Measurements from ENCODE around the gene LTB4R.

The LTB4R gene

DNA sequence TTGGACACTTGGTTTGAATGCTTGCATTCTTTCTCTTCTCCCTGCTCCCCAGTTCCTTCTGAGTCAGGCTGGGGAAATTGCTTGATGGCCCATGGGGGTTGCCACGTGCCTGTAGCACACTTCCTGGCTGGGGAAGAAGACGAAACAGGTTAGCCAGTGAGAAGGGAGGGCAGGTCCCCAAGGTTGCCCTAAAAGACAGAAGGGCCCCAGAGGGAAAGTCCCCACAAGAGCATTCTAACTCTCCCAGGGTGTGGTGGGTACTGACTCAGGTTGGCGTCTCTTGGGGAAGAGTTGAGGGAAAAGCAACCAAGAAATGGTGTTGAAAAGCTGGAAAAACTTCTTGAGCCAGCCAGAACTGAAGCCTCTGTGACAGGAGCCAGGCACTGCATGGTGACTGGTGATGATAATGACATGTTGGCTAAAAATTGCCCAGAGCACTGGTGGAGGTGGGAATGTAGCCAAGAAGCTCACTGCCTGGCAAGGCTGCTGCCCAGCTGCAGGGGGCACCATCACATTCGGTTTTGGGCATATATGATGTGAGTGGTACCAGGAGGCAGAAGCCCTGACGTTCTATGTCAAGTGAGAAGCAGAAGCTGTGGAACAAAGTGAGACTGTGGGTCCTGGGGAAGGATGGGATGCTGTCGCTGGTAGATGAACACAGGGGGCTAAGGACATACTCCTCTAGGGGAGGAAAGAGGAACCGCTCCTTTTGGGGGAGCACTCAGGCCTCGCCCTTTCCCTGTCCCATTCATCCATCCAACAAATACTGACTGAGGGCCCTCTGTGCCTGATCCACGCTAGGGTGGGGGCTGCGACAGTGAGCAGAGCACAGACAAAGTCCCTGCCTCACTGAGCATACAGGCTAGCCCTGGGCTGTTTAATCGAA, 31.8 kb upstream of the LTB4R start:
- Histone ChIP-seq H3K4me3 (ENCODE audit: low read length in 2 of 2) (no peak overlapping the region), H3K27me3 (ENCODE audit: control insufficient read depth in 1 of 2, insufficient read depth in 2 of 2, low read length in 2 of 2) (no peaks in the 10 kb centered on the region), H3K4me1 (ENCODE audit: control insufficient read depth, insufficient read depth, low read length) (no peaks in the 10 kb centered on the region), H3K9ac (ENCODE audit: low read length in 2 of 2) (no peak overlapping the region), H3K27ac (ENCODE audit: low read length) (no peak overlapping the region), H3K9me3 (ENCODE audit: control insufficient read depth in 2 of 2, low read length in 2 of 2) (no peaks in the 10 kb centered on the region), H3K36me3 (ENCODE audit: control insufficient read depth in 2 of 2, insufficient read depth in 2 of 2, low read length in 2 of 2) (no peaks in the 10 kb centered on the region)

DNA sequence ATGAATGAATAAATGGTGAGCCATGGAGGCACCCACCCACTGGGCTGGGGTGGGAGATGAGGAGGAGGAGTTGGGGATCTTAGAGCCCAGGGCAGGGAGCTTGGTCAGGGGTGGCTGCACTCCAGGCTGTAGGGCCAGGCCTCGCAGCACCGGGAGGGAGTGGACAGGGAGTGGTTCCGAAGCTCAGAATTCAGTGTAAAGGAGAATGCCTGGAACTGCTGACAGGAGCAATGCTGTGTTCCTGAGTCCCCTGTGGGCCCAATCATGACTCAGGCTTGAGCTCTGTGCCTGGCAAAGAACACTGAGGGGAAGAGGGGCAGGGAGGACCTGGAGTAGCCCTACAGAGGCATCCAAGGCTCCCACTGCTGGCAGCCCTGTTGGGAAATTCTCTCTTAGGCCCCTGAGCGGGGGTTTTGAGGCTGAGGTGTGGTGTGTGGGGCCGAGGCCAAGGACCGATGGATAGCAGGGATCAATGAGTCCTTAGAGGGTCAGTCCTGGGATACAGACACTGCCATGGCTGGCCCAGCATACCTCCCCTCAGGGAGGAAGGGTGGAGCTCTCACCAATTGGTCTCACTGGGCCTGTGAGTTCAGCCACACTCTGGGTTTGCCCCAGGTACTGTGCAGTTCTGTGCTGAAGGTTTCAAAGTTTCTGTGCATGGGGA, 30.4 kb upstream of the LTB4R start:
- Histone ChIP-seq H3K27me3 (ENCODE audit: control insufficient read depth in 1 of 2, insufficient read depth in 2 of 2, low read length in 2 of 2) (no peaks in the 10 kb centered on the region), H3K9ac (ENCODE audit: low read length in 2 of 2) (no peak overlapping the region), H3K27ac (ENCODE audit: low read length) (no peak overlapping the region), H3K36me3 (ENCODE audit: control insufficient read depth in 2 of 2, insufficient read depth in 2 of 2, low read length in 2 of 2) (no peaks in the 10 kb centered on the region), H3K9me3 (ENCODE audit: control insufficient read depth in 2 of 2, low read length in 2 of 2) (no peaks in the 10 kb centered on the region), H3K4me3 (ENCODE audit: low read length in 2 of 2) (no peak overlapping the region), H3K4me1 (ENCODE audit: control insufficient read depth, insufficient read depth, low read length) (no peaks in the 10 kb centered on the region)

DNA sequence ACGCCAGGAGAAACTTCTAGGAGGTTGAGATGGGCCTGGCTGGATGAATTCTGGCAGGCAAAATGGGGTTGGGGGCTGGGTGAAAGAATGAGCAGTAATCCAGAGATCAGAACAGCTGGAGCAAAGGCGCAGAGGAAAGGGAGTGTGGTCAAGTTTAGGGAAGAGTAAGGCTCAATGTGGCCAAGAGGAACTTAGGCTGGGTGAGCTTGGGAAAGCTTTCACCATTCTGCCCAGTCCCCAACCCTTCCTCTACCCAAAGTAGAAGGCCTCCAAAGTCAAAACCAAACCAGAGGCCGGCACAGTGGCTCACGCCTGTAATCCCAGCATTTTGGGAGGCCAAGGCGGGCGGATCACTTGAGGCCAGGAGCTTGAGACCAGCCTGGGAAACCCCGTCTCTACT, 29.7 kb upstream of the LTB4R start:
- Histone ChIP-seq H3K27ac (ENCODE audit: low read length) (no peak overlapping the region), H3K9ac (ENCODE audit: low read length in 2 of 2) (no peak overlapping the region), H3K27me3 (ENCODE audit: control insufficient read depth in 1 of 2, insufficient read depth in 2 of 2, low read length in 2 of 2) (no peaks in the 10 kb centered on the region), H3K36me3 (ENCODE audit: control insufficient read depth in 2 of 2, insufficient read depth in 2 of 2, low read length in 2 of 2) (no peaks in the 10 kb centered on the region), H3K9me3 (ENCODE audit: control insufficient read depth in 2 of 2, low read length in 2 of 2) (no peaks in the 10 kb centered on the region), H3K4me3 (ENCODE audit: low read length in 2 of 2) (no peak overlapping the region), H3K4me1 (ENCODE audit: control insufficient read depth, insufficient read depth, low read length) (no peaks in the 10 kb centered on the region)

DNA sequence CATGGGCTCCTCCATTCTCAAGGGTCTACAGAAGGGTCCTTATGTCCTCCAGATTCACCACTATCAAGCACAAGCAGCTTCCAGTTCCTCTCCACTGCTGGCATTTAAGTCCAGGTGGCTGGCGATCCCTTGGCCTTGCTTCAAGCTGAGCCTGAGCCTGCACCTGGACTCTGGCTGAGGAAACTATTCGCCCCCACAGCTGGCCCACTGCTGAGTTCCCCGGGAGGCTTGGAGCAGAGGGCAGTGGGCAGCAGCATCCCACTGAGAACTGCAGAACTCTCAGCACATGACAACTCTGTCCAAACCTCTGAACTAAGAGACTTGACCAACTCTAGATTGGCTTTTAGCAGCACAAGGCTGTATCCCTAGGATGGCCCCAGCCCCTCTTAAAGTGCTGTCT, 28.6 kb upstream of the LTB4R start:
- H3K9me3 ChIP-seq (ENCODE audit: control insufficient read depth in 2 of 2, low read length in 2 of 2): no peaks in the 10 kb centered on the region
- no peaks in the 10 kb centered on the region for H3K27me3 ChIP-seq (ENCODE audit: control insufficient read depth in 1 of 2, insufficient read depth in 2 of 2, low read length in 2 of 2)
- H3K36me3 ChIP-seq (ENCODE audit: control insufficient read depth in 2 of 2, insufficient read depth in 2 of 2, low read length in 2 of 2): no peaks in the 10 kb centered on the region
- H3K4me3 ChIP-seq (ENCODE audit: low read length in 2 of 2): no peak overlapping the region
- H3K9ac ChIP-seq (ENCODE audit: low read length in 2 of 2): no peak overlapping the region
- H3K4me1 ChIP-seq (ENCODE audit: control insufficient read depth, insufficient read depth, low read length): no peaks in the 10 kb centered on the region
- no peak overlapping the region for H3K27ac ChIP-seq (ENCODE audit: low read length)

DNA sequence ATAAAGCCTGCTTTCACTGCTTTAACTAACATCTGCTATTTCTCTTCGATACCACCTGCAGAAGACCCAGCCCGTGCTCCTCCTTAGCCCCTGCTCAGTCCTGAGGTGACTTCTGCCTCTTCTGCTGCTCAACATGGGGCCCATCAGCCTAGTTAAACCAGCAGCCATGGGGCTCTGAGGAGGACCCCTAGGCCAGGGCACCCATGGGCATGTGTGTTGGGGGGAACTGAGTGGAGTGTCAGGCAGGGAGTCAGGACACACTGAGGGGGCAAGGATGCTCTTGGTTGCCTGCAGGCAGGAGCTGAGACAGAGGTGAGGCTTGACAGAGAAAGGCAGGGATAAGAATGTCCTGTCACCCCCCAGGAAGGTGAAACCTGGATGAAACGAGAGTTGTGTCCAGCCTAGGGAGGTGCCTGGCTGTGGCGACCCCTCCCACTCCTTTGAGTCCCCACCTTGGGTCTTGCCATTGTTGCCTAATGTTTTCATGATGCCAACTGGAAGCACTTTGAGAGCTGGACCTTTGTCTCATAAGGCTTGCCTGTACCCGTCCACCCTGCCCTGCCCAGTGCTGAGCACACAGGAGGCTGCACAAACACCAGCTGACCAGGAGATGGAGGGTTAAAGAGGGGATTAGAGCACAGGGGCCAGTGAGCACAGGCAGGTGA, 27.4 kb upstream of the LTB4R start:
- no peaks in the 10 kb centered on the region for H3K4me1 ChIP-seq (ENCODE audit: control insufficient read depth, insufficient read depth, low read length)
- H3K27ac ChIP-seq (ENCODE audit: low read length): no peak overlapping the region
- H3K36me3 ChIP-seq (ENCODE audit: control insufficient read depth in 2 of 2, insufficient read depth in 2 of 2, low read length in 2 of 2): no peaks in the 10 kb centered on the region
- no peak overlapping the region for H3K9ac ChIP-seq (ENCODE audit: low read length in 2 of 2)
- H3K9me3 ChIP-seq (ENCODE audit: control insufficient read depth in 2 of 2, low read length in 2 of 2): no peaks in the 10 kb centered on the region
- H3K27me3 ChIP-seq (ENCODE audit: control insufficient read depth in 1 of 2, insufficient read depth in 2 of 2, low read length in 2 of 2): no peaks in the 10 kb centered on the region
- no peak overlapping the region for H3K4me3 ChIP-seq (ENCODE audit: low read length in 2 of 2)

DNA sequence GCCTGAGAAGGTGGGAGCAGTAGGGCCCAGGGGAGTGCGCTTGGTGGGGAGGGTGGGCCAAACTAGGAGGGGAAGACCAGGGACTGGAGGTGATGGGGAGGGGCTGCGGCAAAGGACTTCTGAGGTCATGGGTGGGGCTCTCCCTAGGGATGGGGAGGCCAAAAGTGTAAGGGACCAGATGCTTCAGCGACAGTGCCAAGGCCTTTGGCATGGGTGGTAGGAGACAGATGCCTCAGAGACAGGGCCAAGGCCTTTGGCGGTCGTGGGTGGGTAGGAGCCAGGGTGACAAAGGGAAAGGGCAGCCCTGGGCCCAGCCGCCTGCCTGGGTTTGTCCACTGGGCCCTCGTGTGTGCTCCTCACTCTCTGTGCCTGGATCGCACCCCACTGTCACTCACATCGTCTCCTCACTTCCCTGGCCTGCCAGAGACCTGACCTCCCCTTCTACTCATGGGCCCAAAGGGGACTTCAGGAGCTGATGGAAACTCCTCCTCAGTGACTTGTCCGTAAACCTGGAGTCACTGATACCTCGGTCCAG, 26.7 kb upstream of the LTB4R start:
- Histone ChIP-seq H3K9me3 (ENCODE audit: control insufficient read depth in 2 of 2, low read length in 2 of 2) (no peaks in the 10 kb centered on the region), H3K27me3 (ENCODE audit: control insufficient read depth in 1 of 2, insufficient read depth in 2 of 2, low read length in 2 of 2) (no peaks in the 10 kb centered on the region), H3K27ac (ENCODE audit: low read length) (no peak overlapping the region), H3K4me1 (ENCODE audit: control insufficient read depth, insufficient read depth, low read length) (no peaks in the 10 kb centered on the region), H3K4me3 (ENCODE audit: low read length in 2 of 2) (no peak overlapping the region), H3K9ac (ENCODE audit: low read length in 2 of 2) (no peak overlapping the region), H3K36me3 (ENCODE audit: control insufficient read depth in 2 of 2, insufficient read depth in 2 of 2, low read length in 2 of 2) (peaks cover 3% of the 10 kb centered on the region in 2 donors)

DNA sequence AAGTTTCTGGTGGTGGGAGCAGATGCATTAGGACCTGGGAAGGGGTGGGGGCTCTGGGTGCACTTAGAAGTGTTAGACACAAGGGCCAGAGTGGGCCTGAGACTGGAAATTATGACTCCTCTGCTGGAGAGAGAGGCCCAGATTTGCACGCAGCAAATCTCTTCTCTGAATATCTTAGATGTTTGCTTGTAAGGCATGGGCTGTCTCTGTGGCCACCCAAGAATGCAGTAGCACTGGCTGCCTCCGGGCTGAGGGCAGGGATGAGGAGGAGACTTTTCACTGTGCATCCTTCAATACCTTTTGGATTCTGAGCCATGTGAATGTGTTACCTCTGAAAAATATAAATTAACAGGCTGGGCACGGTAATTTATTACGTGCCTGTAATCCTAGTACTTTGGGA, 26.0 kb upstream of the LTB4R start:
- H3K4me1 ChIP-seq (ENCODE audit: control insufficient read depth, insufficient read depth, low read length): no peaks in the 10 kb centered on the region
- H3K36me3 ChIP-seq (ENCODE audit: control insufficient read depth in 2 of 2, insufficient read depth in 2 of 2, low read length in 2 of 2): peaks cover 10 to 11% of the 10 kb centered on the region in 2 donors
- H3K4me3 ChIP-seq (ENCODE audit: low read length in 2 of 2): no peak overlapping the region
- no peak overlapping the region for H3K27ac ChIP-seq (ENCODE audit: low read length)
- H3K9me3 ChIP-seq (ENCODE audit: control insufficient read depth in 2 of 2, low read length in 2 of 2): no peaks in the 10 kb centered on the region
- H3K9ac ChIP-seq (ENCODE audit: low read length in 2 of 2): no peak overlapping the region
- H3K27me3 ChIP-seq (ENCODE audit: control insufficient read depth in 1 of 2, insufficient read depth in 2 of 2, low read length in 2 of 2): no peaks in the 10 kb centered on the region

DNA sequence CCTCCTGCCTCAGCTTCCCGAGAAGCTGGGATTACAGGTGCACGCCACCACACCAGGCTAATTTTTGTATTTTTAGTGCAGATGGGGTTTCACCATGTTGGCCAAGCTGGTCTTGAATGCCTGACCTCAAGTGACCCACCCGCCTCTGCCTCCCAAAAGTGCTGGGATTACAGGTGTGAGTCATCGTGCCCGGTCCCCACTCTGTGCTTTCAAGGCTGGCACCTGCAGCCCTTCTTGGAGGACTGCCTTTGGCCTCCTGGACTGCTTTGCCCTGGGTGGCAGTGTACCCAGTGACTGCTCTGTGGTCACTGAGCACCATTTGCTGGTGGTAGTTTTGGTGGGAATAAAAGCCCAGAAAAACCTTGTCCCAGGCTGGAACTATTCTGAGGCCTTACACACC, 24.3 kb upstream of the LTB4R start:
- no peak overlapping the region for H3K4me3 ChIP-seq (ENCODE audit: low read length in 2 of 2)
- H3K27ac ChIP-seq (ENCODE audit: low read length): no peak overlapping the region
- peaks cover 20 to 24% of the 10 kb centered on the region in 2 donors for H3K36me3 ChIP-seq (ENCODE audit: control insufficient read depth in 2 of 2, insufficient read depth in 2 of 2, low read length in 2 of 2)
- no peaks in the 10 kb centered on the region for H3K4me1 ChIP-seq (ENCODE audit: control insufficient read depth, insufficient read depth, low read length)
- H3K9ac ChIP-seq (ENCODE audit: low read length in 2 of 2): no peak overlapping the region
- no peaks in the 10 kb centered on the region for H3K27me3 ChIP-seq (ENCODE audit: control insufficient read depth in 1 of 2, insufficient read depth in 2 of 2, low read length in 2 of 2)
- H3K9me3 ChIP-seq (ENCODE audit: control insufficient read depth in 2 of 2, low read length in 2 of 2): no peaks in the 10 kb centered on the region

DNA sequence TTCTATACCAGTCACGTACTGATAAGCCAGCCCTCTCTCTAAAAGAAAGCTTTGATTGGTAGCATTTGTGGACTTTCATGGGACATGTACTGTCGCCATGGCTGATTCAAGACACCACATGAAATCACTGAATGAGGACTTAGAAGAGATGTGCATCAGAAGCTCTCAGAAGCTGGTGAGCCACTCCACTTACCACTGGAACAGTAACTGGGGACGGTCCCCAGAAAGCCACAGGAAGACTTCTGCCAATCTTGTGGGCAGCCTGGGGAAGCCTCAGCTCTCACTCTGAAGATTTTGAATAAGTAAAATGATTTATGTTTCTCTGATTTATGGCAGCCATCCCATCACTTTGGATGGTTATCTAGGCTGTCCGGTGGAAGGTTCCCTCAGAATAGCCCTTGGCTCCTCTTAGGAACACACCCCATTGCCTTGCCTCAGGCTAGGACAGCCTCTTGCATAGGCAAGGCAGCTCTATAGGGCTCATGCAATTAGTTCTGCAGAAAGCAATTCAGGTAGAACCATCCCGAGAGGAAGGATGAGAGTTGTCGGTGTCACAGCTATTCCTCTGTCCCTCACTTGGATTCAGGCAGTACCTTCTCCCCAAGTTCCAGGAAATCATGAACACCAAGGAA, 21.5 kb upstream of the LTB4R start:
- H3K9ac ChIP-seq (ENCODE audit: low read length in 2 of 2): no peak overlapping the region
- H3K27me3 ChIP-seq (ENCODE audit: control insufficient read depth in 1 of 2, insufficient read depth in 2 of 2, low read length in 2 of 2): no peaks in the 10 kb centered on the region
- H3K36me3 ChIP-seq (ENCODE audit: control insufficient read depth in 2 of 2, insufficient read depth in 2 of 2, low read length in 2 of 2): peaks cover 23 to 33% of the 10 kb centered on the region in 2 donors
- no peaks in the 10 kb centered on the region for H3K9me3 ChIP-seq (ENCODE audit: control insufficient read depth in 2 of 2, low read length in 2 of 2)
- no peaks in the 10 kb centered on the region for H3K4me1 ChIP-seq (ENCODE audit: control insufficient read depth, insufficient read depth, low read length)
- H3K27ac ChIP-seq (ENCODE audit: low read length): no peak overlapping the region
- no peak overlapping the region for H3K4me3 ChIP-seq (ENCODE audit: low read length in 2 of 2)

DNA sequence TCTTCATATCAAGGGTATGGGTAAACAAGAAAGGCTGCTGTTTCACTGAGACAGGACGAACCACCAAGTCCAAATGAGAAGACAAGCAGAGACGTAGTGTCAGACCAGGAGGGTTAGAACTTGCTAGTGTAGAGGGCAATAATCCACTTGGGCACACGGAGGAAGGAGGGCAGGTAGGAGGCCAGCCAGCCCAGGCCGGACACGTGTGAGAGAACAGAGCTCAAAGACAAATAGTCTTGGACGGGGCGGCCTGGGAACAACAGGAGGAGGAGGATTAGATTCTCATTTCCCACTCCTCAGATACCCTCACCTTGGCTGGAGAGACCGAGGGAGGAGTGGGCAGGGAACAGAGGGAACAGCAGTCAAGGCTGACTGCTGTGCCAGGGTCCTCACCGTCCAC, 20.6 kb upstream of the LTB4R start:
- no peak overlapping the region for H3K9ac ChIP-seq (ENCODE audit: low read length in 2 of 2)
- no peak overlapping the region for H3K4me3 ChIP-seq (ENCODE audit: low read length in 2 of 2)
- H3K36me3 ChIP-seq (ENCODE audit: control insufficient read depth in 2 of 2, insufficient read depth in 2 of 2, low read length in 2 of 2): peaks cover 29 to 35% of the 10 kb centered on the region in 2 donors
- H3K9me3 ChIP-seq (ENCODE audit: control insufficient read depth in 2 of 2, low read length in 2 of 2): no peaks in the 10 kb centered on the region
- no peaks in the 10 kb centered on the region for H3K27me3 ChIP-seq (ENCODE audit: control insufficient read depth in 1 of 2, insufficient read depth in 2 of 2, low read length in 2 of 2)
- H3K4me1 ChIP-seq (ENCODE audit: control insufficient read depth, insufficient read depth, low read length): no peaks in the 10 kb centered on the region
- no peak overlapping the region for H3K27ac ChIP-seq (ENCODE audit: low read length)

Measured in stomach smooth muscle (tissue), 2 donors.